Dermis microvascular lymphatic vessel endothelial cell (primary cell): ENCODE data around the gene ZSCAN4. TPM values are rescaled to one million over a fixed set of nuclear protein-coding genes. Genes with fewer than 3 reads are reported as not detected.

Experiments
- DNase-seq, 2 donors: peaks; one replicate each; pipeline versions ENCODE4 v3.0.0 to v3.0.0-alpha.2; 2010; ENCODE audit warnings: low read depth in 2 of 2
- total RNA-seq: library from RNA; depleted of rRNA; stranded (reverse); fragments of >200 nt; gene quantifications from 2 replicates; pipeline ENCODE4 v1.2.1, GENCODE V29; 2014

ZSCAN4 gene
- total RNA-seq, 1 donor from 2014 or later: not detected

DNA sequence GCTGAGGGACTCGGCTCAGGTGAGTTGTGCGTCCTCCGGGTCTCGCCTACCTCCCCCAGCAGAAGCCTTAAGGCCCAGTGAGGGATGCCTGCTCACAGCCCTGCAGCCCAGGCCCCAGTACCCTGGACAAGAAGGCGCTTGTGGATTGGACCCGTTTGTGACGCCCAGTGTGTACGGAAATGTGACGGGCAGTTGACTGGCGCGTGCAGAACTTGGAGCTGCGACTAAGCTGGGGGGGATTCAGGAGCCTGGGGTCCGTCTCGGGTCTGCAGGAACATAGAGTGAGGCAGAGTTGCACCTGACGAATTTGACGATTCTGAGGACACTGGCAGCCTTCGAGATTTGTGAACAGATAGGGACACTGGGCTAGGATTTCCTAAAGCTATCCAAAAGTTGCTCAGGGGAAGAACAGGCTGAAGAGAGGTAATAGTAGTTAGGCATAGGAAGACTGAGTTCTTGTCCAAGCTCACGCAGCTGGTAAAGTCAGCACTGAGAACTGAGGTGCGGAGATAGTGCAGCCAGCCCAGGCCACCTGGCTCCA is 13.6 kb downstream of the ZSCAN4 start:
- no peak for DNase-seq

GRCh38 chr19:57686727-57687126 is 18.0 kb downstream of the ZSCAN4 start:
- DNase-seq: no peak

DNA sequence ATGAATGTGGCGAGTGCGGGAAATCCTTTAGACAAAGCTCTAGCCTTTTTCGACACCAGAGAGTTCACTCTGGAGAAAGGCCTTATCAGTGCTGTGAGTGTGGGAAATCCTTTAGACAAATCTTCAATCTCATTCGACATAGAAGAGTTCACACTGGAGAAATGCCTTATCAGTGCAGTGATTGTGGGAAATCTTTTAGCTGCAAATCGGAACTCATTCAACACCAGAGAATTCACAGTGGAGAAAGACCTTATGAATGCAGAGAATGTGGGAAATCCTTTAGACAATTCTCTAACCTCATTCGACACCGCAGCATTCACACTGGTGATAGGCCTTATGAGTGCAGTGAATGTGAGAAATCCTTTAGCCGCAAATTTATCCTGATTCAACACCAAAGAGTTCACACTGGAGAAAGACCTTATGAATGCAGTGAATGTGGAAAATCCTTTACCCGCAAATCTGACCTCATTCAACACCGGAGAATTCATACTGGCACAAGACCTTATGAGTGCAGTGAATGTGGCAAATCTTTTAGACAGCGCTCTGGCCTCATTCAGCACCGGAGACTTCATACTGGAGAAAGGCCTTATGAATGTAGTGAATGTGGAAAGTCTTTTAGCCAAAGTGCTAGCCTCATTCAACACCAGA is 18.8 kb downstream of the ZSCAN4 start:
- no peak for DNase-seq

DNA sequence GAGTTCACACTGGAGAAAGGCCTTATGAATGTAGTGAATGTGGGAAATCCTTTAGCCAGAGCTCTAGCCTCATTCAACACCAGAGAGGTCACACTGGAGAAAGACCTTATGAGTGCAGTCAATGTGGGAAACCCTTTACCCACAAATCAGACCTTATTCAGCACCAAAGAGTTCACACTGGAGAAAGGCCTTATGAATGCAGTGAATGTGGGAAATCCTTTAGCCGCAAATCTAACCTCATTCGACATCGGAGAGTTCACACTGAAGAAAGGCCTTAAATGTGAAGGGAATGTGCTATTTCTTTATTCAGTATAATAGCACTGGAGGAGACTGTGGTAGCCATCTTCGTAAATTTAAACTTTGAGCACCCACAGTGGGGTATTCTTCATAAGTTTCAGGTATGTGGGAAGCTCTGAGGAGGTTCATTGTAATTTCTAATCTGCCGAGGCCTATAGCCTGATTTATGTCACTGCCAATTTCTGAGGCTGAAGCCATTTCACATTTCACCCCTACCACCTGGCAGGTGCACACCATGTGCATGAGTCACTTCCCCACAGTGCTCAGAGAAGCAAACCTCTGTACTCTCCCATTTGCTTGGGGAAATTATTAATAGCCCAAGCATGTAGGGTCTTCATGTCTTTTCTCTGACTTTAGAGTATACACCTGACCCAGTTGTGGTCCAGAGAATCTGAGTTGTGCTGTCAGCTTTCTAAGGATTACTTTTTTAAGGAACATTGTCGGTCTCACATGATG is 19.5 kb downstream of the ZSCAN4 start:
- no peak for DNase-seq

DNA sequence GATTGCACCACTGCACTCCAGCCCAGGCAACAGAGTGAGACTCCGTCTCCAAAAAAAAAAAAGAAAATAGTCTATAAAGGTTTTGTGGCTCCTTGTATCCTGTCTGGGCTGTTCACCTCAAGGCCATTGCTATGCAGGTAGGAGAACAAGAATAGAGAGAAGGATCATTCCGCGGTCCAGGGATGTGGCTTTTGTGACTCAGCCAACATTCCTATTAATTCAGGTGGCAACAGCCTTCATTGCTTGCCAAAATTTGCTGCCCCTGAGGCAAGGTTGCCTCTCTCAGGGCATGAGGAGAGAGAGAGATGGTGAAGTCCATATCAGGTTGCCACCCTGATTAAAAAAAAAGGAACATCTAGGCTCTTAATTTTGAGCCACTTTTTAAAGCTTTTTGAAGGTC is 21.0 kb downstream of the ZSCAN4 start:
- no peak for DNase-seq

GRCh38 chr19:57701625-57702024 is 32.9 kb downstream of the ZSCAN4 start:
- DNase-seq: no peak

DNA sequence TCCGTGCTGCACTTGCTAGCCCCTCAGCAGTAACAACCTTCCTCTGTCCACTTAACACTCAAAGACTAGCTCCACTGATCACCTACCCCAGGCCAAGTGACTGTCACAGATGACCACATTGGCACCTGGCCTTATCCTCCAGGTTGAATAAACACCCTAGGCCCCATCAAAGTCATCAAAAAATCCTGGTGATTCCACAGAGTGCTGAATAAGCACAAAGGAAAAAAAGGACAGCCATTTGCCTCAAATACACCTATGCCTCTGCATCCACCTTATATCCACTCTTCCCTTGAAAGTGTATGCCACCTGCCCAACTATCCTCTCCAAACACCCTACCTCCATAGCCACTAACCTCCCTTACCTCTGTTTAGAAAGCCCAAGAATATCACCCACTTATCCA is 37.6 kb downstream of the ZSCAN4 start:
- DNase-seq: no peak

GRCh38 chr19:57708641-57709361 is 40.1 kb downstream of the ZSCAN4 start, which contains the start of gene ZNF154:
TSS of gene ZNF154 (minus strand) at chr19:57709204. CDS start at chr19:57708971, 233 bp downstream.
- peak in 1 of 2 donors; percentile 42 for DNase-seq

DNA sequence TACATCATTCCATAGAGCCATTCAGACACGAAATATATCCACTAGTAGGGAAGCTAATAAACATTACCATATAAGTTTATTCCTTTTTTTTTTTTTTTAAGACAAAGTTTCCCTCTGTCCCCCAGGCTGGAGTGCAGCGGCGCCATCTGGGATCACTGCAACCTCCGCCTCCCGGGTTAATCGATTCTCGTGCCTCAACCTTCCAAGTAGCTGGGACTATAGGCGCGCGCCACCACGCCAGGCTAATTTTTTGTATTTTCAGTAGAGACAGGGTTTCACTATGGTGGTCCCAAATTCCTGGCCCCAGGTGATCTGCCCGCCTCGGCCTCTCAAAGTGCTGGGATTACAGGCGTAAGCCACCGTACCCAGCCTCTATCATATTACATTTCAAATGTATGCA is 40.9 kb downstream of the ZSCAN4 start:
- no peak for DNase-seq

DNA sequence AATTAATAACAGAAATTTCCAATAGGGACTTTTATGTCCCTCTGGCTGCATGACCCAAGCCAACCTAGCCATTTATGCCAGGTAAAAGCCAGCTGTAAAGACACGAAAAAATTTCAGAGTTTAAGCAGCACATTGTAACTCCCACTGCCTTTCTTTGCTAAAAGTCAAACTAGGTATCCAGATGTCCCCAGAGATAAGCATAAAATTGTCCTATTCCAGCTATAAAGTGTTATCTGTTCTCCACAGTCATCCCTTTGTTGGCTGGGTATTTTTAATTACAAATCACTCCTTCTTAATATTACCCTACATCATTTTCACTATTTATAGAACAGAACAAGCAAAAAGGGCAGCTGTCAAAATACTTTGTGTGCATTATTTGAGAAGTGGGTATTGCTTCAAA is 43.5 kb downstream of the ZSCAN4 start:
- DNase-seq: no peak

GRCh38 chr19:57719424-57719823 is 50.7 kb downstream of the ZSCAN4 start:
- no peak for DNase-seq

DNA sequence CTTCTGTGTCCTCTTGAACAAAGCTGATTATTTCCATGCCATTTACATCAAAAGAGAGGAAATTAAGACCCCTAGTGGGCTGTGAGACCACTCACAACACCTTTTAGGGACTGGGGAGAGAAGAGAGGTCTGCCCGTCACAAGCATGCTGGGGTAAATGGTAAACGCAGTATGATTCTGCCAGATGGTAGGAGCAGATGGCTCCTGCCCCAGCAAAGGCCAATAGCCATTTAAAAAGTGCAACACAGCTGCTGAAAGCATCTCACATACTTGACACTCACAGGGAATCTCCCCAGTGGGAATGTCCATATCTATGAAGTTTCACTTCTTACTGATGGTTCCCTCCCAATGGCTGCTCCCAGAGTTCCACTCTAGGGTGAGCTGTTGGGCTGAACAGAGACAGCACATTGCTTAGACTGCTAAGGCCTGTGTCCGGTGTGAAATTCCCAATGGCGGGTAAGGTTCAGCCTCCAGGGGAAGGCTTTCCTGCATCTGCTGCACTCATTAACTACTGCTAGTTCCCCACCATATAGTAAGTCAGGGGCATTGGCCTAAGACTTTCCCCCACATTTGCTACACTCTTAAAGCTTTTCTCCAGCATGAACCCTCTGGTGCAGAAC is 51.3 kb downstream of the ZSCAN4 start:
- no peak for DNase-seq

DNA sequence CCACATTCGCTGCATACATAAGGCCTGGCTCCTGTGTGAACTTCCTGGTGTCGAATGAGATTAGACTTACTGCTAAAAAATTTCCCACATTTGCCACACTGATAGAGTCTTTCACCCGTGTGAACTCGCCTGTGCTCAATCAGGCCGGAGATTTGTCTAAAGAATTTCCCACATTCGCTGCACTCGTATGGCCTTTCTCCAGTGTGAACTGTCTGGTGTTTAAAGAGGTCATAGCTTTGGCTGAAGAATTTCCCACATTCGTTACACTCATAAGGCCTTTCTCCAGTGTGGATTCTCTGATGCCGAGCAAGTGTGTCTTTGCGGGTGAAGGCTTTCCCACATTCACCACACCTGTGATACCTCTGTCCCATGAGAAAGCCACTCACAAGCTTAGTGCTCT is 52.1 kb downstream of the ZSCAN4 start:
- DNase-seq: no peak

Other genes with a start within 250 kb of the ZSCAN4 start
- 8.5 and 11.5 TPM in 2 replicates for gene ZNF749, start 233.6 kb upstream of the ZSCAN4 start, total RNA-seq
- gene VN1R1, start 211.8 kb upstream of the ZSCAN4 start, total RNA-seq: 0.13 and 0.51 TPM in 2 replicates
- 13.1 and 14.7 TPM in 2 replicates for gene ZNF772, start 191.4 kb upstream of the ZSCAN4 start, total RNA-seq
- 7.7 and 14.9 TPM in 2 replicates for gene ZNF419, start 181.2 kb upstream of the ZSCAN4 start, total RNA-seq
- 5.8 and 12.1 TPM in 2 replicates for gene ZNF773, start 169.0 kb upstream of the ZSCAN4 start, total RNA-seq
- 2.8 and 4.9 TPM in 2 replicates for gene ZNF549, start 141.6 kb upstream of the ZSCAN4 start, total RNA-seq
- gene ZNF550, start 109.1 kb upstream of the ZSCAN4 start, total RNA-seq: 4.2 and 7.3 TPM in 2 replicates
- gene ZNF416, start 90.0 kb upstream of the ZSCAN4 start, total RNA-seq: 2.7 and 4.6 TPM in 2 replicates
- 3.9 and 7.7 TPM in 2 replicates for gene ZIK1, start 84.8 kb upstream of the ZSCAN4 start, total RNA-seq
- 3.9 and 4.7 TPM in 2 replicates for gene ZNF530, start 69.0 kb upstream of the ZSCAN4 start, total RNA-seq
- 13.2 and 16.4 TPM in 2 replicates for gene ZNF134, start 54.7 kb upstream of the ZSCAN4 start, total RNA-seq
- gene ZNF211, start 35.8 kb upstream of the ZSCAN4 start, total RNA-seq: 6.7 and 9.0 TPM in 2 replicates
- gene ZNF551, start 13.0 kb downstream of the ZSCAN4 start, total RNA-seq: 5.4 and 8.5 TPM in 2 replicates
- gene ZNF154, start 40.3 kb downstream of the ZSCAN4 start, total RNA-seq: 0.13 and 0.63 TPM in 2 replicates
- 5.0 and 5.7 TPM in 2 replicates for gene ZNF671, start 58.7 kb downstream of the ZSCAN4 start, total RNA-seq
- gene ZNF776, start 77.9 kb downstream of the ZSCAN4 start, total RNA-seq: 12.5 and 17.6 TPM in 2 replicates
- 10.1 and 12.9 TPM in 2 replicates for gene ZNF586, start 100.7 kb downstream of the ZSCAN4 start, total RNA-seq
- 7.2 and 7.5 TPM in 2 replicates for gene ZNF552, start 146.0 kb downstream of the ZSCAN4 start, total RNA-seq
- 13.5 and 14.5 TPM in 2 replicates for gene ZNF587B, start 161.4 kb downstream of the ZSCAN4 start, total RNA-seq
- 15.4 and 15.7 TPM in 2 replicates for gene ZNF587, start 180.9 kb downstream of the ZSCAN4 start, total RNA-seq
- 2.3 and 4.0 TPM in 2 replicates for gene ZNF814, start 220.1 kb downstream of the ZSCAN4 start, total RNA-seq
- gene ZNF417, start 247.7 kb downstream of the ZSCAN4 start, total RNA-seq: 9.4 and 9.6 TPM in 2 replicates